HG03095 (cell line): ENCODE measurements around the gene FNDC3A.
"Not testable (repeated sequence)": the region's sequence is repeated elsewhere in the genome, so short reads cannot be mapped to it uniquely, and the experiment has no call there.

ENCODE experiments used
- ATAC-seq: cut with Tn5 transposase; IDR thresholded peaks from one replicate; pipeline ENCODE4 v1.9.1; 2021; ENCODE audit warnings: moderate library complexity; ENCODE audit not compliant: unreplicated experiment

Gene FNDC3A

DNA sequence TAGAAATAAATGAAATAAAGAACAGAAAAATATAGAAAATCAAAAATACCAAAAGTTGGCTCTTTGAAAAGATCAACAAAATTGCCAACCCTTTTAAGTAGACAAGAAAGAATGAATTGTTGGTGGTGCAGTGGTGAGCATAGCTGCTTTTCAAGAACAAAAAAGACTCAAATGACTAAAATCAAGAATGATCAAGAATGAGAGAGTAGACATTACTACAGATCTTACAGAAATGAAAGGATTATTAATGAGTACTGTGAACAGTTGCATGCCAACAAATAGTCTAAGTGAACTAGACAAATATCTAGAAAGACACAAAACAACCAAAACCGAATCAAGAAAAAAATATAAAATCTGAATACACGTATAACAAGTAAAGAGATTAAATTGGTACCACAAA is 53.9 kb downstream of the FNDC3A start:
- no peak for ATAC-seq

- ATAC-seq: no peak
These were observed 54.5 kb downstream of the FNDC3A start for GRCh38 chr13:49030213-49030612.

- ATAC-seq: no peak
These were observed 65.2 kb downstream of the FNDC3A start for GRCh38 chr13:49040872-49041271.

DNA sequence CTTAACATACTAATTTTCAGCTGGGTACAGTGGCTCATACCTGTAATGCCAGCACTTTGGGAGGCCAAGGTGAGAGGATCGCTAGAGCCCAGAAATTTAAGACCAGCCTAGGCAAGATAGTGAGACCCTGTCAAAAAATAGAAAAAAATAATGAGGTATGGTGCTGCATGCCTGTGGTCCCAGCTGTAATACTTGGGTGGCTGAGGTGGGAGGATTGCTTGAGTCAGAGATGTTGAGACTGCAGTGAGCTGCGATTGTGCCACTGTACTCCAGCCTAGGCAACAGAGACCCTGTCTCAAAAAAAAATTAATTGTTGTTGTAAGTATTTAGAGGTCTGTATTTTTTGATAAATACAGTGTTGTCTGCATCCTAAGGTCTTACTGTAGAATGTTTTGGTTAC is 66.8 kb downstream of the FNDC3A start:
- ATAC-seq: no peak

GRCh38 chr13:49044008-49044407 is 68.3 kb downstream of the FNDC3A start:
- no peak for ATAC-seq

DNA sequence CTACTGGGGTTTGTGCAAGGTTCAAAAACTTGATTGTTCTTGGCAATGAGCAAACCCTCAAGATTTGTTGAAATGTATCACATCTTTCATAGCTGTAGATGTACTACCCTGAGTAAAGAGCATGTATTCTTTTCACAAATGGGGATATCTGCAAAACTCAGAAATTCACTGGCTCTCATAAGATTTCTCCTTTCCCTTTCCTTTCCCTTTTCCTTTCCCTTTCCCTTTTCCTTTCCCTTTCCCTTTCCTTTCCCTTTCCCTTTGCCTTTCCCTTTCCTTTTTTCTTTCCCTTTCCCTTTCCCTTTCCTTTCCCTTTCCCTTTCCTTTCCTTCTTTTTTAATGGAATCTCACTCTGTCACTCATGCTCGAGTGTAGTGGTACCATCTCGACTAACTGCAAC is 69.1 kb downstream of the FNDC3A start:
- no peak for ATAC-seq

- ATAC-seq: no peak
These were observed 70.3 kb downstream of the FNDC3A start for GRCh38 chr13:49046002-49046401.

DNA sequence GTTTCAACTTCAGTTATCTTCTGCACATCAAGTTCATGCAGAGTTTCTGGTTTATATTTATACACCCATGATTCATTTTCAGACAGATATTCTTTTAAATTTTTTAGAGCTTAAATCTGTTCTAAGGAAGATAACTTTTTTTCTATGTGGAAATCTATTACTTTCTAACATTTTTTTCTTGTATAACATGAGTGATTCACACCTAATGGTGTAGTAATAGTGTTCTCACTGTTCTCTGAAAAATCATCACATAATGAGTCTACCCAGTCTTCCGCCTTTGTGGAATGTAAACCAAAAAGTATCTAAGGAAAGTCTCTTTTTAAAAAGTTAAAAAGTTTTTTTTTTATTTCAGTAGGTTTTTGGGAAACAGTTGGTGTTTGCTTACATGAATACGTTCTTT is 70.8 kb downstream of the FNDC3A start:
- ATAC-seq: no peak

DNA sequence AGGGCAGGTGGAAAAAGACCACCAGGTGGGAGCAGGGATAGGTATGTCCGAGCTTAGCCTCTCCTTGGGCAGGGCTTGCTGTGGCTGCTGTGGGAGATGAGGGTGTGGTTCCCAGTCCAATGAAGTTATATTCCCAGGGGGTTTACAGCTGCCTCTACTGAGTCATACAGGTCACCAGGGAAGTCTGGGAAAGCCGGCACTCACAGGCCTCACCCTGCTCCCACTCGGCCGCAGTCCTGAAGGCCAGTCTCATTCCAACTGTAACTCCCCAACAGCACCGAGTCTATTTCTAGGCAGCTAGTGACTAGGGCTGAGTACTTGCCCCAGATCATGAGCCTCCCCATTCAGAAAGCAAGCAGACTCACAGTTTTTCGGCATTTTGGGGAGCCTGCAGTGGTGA is 77.1 kb downstream of the FNDC3A start:
- ATAC-seq: no peak

DNA sequence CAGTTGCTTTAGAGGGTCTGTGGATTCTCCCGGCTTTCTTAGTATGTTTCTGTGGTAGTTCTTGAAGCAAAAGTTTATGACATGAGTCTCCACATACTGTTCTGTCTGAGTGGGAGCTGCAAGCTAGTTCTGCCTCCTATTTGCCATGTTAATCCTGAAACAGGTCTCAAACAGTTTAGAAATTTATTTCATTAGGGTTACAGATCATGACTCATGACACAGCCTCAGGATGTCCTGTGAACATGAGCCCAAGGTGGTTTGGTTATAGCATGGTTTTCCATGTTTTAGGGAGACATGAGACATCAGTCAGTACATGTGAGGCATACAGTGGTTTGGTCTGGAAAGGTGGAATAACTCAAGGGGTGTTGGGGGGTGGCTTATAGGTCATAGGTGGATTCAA is 77.5 kb downstream of the FNDC3A start:
- no peak for ATAC-seq

DNA sequence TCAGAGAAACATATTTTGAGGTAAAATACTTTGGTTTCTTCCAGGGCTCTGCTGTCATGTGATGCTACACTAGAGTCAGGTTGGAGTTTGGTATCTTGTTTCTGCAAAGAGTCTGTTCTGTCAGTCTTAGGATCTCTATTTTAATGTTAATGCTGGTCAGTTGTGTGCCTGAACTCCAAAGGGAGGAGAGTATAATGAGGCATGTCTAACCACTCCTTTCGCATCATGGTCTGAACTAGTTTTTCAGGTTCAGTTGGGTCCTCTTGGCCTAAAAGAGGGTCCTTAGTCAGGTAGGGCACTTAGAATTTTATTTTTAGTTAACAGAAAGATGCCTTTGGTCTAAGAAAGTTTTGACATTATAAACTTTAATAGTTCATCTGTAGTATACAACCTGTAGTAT is 78.2 kb downstream of the FNDC3A start:
- no peak for ATAC-seq

GRCh38 chr13:49055021-49055420 is 79.3 kb downstream of the FNDC3A start:
- no peak for ATAC-seq

DNA sequence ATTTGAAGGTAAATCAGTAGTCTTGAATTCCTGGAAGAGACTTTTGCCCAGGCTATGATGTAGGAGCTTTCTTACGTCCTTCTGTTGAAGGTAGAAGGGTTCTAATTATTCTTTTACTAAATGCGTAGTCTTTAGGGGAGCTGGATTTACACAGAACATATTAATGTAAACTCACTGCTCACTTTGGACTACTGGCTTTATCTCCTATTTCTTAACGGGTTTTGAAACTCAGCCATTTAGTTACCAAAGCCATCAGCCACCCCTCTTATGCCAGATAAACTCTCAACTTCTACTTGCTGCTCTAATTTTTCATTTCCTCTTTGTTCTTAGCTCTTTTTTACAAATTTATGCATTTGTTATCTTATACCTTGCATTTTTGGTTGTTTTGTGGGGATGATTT is 81.5 kb downstream of the FNDC3A start:
- ATAC-seq: no peak

DNA sequence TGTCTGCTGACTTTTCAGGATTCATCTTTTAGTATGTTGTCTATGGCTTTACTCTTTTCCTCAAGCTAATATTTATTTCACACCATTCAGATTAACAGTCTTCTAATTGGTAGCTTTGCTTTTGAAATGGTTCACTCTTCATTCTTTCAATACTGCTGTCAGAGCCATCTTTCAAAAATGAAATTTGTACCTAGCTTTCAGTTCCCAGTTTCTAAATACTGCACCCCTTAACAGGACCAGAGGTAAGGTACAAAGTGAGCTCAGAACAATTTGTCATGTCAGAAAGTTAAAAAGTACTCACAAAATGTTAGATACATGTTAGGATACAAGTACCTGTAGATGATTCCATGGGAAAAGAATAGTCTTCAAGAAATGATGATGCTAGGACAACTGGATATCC is 83.0 kb downstream of the FNDC3A start:
- no peak for ATAC-seq

DNA sequence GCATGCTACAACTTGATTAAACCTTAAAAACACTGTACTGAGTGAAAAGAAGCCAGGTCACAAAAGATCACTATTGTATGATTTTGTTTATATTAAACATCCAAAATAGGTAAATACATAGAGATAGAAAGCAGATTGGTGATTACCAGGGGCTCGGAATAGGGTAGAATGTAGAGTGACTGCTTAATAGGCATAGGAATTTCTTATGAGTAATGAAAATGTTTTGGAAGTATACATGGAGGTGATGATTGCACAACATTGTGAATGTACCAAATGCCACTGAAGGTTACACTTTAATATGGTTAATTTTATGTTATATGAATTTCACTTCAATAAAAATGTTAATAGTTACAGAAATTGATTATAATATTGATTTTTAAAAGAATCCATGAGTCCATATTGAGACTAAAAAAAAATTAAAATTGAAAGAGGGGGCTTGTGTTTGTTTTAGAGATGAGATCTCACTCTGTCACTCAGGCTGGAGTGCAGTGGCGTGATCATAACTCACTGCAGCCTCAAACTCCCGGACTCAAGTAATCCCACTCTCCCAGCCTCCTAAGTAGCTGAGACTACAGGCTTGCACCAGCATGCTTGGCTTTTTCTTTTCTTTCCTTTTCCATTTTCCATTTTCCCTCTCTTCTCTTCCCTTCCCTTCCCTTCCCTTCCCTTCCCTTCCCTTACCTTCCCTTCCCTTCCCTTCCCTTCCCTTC is 85.1 kb downstream of the FNDC3A start:
- no peak for ATAC-seq

GRCh38 chr13:49061388-49061752 is 85.7 kb downstream of the FNDC3A start:
- not testable (repeated sequence) for ATAC-seq

- ATAC-seq: no peak
These were observed 86.7 kb downstream of the FNDC3A start for GRCh38 chr13:49062297-49062896.

- ATAC-seq: no peak
These were observed 87.3 kb downstream of the FNDC3A start for GRCh38 chr13:49063011-49063410.

GRCh38 chr13:49063497-49063896 is 87.8 kb downstream of the FNDC3A start:
- ATAC-seq: no peak

DNA sequence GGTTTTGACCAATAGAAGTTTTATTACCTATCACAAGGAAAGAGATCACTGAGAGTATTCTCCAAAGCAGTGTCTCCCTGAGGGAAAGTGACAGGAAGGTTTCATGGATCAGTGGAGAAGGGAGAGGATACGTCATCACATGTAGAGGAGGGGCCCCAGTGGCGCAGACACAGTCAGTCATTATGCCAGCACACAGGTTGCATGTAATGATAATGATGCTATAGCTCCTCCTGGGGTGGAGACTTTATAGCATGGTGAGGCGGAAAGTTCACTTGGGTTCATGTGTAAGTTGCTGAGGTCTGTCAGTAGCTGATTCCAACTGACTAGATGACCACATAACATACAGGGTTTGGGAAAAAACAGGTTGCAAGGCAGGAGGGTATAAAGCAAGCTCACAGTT is 88.8 kb downstream of the FNDC3A start:
- ATAC-seq: no peak

GRCh38 chr13:49066856-49067255 is 91.1 kb downstream of the FNDC3A start:
- ATAC-seq: no peak

- ATAC-seq: not testable (repeated sequence)
These were observed 92.8 kb downstream of the FNDC3A start for GRCh38 chr13:49068498-49068897.

DNA sequence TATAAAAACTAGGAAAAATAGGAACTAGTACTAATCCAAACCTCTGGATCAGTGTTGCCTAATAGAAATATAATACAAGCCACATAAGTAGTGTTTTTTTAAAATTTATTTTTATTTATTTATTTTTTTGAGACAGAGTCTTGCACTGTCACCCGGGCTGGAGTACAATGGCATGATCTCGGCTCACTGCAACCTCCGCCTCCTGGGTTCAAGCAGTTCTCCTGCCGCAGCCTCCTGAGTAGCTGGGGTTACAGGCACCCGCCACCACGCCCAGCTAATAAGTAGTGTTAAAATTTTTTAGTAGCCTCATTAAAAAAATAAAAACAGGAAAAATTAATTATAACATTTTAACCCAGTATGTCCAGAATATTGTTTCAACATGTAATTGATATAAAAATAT is 94.3 kb downstream of the FNDC3A start:
- not testable (repeated sequence) for ATAC-seq
